Activated T-cell treated with anti-CD3 and anti-CD28 coated beads, Interleukin-2, amount 50 U/mL, for 48 hours (primary cell): ENCODE data around the gene CKAP5.
A peak's percentile ranks its signal among the peaks of the same experiment; 100 is the strongest.
"Not testable (repeated sequence)": the region's sequence is repeated elsewhere in the genome, so short reads cannot be mapped to it uniquely, and the experiment has no call there.

ENCODE experiments used
- DNase-seq, 2 experiments: peaks; one replicate each; pipeline ENCODE4 v3.0.0-alpha.2; 2020

The CKAP5 gene

GRCh38 chr11:46850829-46851380 lies 4.8 kb upstream of the CKAP5 start:
- no peak for DNase-seq

GRCh38 chr11:46849631-46850030 lies 3.6 kb upstream of the CKAP5 start:
- DNase-seq, result no peak

- no peak for DNase-seq
These were observed 390 bp upstream of the CKAP5 start for GRCh38 chr11:46846510-46846830.

GRCh38 chr11:46845440-46845739 lies 690 bp downstream of the CKAP5 start:
- DNase-seq, result no peak

- no peak for DNase-seq
These were observed 6.0 kb downstream of the CKAP5 start for GRCh38 chr11:46840116-46840515.

GRCh38 chr11:46838501-46838900 lies 7.6 kb downstream of the CKAP5 start:
- no peak for DNase-seq

GRCh38 chr11:46837860-46838259 lies 8.2 kb downstream of the CKAP5 start:
- no peak for DNase-seq

GRCh38 chr11:46836870-46837269 lies 9.2 kb downstream of the CKAP5 start:
- DNase-seq, result no peak

- DNase-seq, result no peak
These were observed 9.6 kb downstream of the CKAP5 start for GRCh38 chr11:46836431-46836830.

- DNase-seq, result no peak
These were observed 10.2 kb downstream of the CKAP5 start for GRCh38 chr11:46835897-46836296.

GRCh38 chr11:46834821-46835220 lies 11.3 kb downstream of the CKAP5 start:
- DNase-seq, result no peak

GRCh38 chr11:46832511-46833214 lies 13.4 kb downstream of the CKAP5 start:
- no peak for DNase-seq

- DNase-seq, result no peak
These were observed 18.1 kb downstream of the CKAP5 start for GRCh38 chr11:46827995-46828394.

GRCh38 chr11:46826310-46827044 lies 19.6 kb downstream of the CKAP5 start:
- peak; percentile 75 to 84 for DNase-seq

GRCh38 chr11:46808799-46809431 lies 37.2 kb downstream of the CKAP5 start:
- no peak for DNase-seq

GRCh38 chr11:46801694-46802470 lies 44.2 kb downstream of the CKAP5 start:
- DNase-seq, result no peak

- DNase-seq, result no peak
These were observed 45.9 kb downstream of the CKAP5 start for GRCh38 chr11:46800177-46800576.

- DNase-seq, result not testable (repeated sequence)
These were observed 46.4 kb downstream of the CKAP5 start for GRCh38 chr11:46799725-46800124.

GRCh38 chr11:46778416-46778815 lies 67.7 kb downstream of the CKAP5 start:
- no peak for DNase-seq

GRCh38 chr11:46776878-46777277 lies 69.2 kb downstream of the CKAP5 start:
- DNase-seq, result no peak

GRCh38 chr11:46769636-46770221 lies 76.4 kb downstream of the CKAP5 start:
- no peak for DNase-seq

GRCh38 chr11:46766656-46767055 lies 79.4 kb downstream of the CKAP5 start:
- DNase-seq, result no peak

- DNase-seq, result no peak
These were observed 83.8 kb downstream of the CKAP5 start for GRCh38 chr11:46762248-46762647.
